ENCODE measurements around the gene CBX8.

Gene CBX8

DNA sequence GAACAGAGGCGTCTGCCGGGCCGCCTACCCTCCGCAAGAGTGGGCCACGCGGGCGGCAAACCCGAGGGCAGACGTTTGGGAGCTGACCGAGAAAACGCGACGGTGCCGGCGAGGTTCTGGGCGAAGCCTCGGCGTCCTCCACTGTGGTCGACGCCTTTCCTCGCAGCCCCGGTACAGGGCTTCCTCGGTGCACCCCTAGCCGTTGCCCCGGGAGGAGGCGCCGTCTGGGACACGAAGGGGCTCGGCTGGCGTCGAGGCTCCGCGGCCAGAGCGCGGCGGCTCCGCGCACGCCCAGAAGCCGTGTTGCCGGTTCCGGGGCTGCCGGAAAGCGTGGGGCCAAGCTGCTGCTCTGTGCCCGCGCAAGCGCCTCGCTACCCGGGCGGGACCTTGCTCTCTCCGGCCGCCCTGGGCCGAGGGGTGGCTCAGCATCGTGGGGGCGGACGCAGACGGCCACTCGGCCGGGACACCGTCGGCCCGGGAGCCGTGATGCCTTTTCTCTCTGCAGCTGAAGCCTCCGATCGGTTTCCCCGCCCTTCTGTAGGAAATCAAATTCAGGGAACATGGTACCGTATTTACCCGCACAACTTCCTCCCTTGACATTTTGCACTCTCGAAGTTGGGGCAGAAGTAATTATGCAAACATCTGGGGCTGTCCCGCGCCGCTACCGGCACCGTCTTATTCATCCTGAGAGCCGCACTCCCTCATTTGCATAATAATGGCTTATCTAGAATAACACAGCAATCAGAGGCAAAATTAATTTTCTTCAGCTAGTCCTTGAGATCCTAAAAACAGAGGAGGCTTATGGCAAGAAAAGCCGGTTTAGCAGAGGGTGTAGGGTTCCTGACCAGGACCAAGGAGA, 7.3 kb upstream of the CBX8 start:
- no peak for DNase-seq

GRCh38 chr17:79803421-79803996, 6.6 kb upstream of the CBX8 start:
- no peak for DNase-seq

GRCh38 chr17:79802736-79803420, 6.0 kb upstream of the CBX8 start:
- DNase-seq, result no peak

DNA sequence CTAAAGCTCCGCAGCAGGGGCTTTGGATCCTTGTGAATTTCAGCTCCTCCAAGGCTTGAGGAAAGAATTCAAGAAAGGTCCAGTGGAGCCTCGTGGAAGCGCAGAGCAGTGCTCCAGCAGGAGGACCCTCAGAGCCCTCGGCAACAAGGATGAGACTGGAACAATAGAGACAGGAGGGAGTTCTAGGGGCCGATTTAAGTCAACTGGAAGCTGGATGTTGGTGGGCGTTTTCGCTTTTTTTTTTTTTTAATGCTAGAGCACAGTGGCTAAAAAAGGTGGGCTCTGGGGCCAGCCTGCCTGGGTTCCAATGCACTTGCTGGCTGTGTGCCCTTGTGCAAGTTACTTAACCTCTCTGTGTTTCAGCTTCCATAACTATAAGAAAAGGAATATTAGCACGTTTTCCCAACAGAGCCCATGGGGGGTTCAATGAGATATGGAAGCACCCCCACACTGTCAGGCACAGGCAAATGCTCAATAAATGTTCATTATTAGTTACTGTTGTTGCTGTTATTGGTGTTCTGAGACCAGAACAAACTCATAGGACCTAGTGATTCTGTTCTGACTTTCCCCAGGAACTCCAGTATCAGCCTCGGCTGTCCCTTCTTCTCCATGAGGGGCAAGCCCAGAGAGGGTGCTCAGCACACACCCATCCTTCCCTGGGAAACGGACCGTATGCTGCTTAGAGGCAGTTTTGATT, 5.3 kb upstream of the CBX8 start:
- no peak for DNase-seq

DNA sequence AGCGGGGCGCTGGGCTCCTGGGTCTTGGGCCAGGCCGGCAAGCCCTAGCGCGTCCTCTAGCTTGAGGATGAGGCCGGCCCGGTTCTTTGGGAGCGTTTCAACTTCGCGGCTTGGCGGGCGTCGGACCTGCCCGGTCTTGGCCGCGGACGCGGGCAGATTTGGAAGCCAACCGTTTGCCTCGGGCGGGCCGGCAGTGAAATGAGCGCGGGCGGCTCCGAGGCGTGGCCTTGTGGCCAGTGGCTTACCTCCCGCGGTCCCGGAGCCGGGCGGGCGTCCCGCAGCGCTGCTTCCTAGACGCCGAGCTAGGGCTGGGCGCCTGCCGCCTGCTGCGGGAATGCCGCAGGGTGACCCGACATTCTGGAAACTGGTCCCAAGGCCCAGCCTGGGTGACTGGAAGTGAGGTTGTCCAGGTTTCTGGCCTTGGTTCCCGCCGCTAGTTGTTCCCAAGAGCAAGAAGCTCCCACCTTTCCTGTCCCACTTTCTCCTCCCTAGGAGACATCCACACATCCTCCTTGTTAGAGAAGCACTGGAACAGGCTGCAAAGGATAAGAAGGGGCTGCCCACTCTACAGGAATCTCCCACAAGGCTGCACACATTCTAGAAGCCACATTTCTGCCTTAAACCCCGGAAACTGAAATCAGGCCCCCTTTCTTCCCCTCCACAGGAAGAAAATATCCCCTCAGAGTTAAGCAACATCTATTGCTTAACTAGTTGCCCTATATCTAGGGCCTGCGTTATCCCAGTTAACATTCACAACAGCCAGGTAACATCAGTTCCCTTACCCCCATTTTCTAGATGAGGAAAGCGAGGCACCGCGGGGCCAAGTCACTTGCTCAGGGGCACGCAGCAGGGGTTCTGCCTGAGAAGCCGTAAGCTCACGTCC, 4.5 kb upstream of the CBX8 start:
- DNase-seq, result no peak

DNA sequence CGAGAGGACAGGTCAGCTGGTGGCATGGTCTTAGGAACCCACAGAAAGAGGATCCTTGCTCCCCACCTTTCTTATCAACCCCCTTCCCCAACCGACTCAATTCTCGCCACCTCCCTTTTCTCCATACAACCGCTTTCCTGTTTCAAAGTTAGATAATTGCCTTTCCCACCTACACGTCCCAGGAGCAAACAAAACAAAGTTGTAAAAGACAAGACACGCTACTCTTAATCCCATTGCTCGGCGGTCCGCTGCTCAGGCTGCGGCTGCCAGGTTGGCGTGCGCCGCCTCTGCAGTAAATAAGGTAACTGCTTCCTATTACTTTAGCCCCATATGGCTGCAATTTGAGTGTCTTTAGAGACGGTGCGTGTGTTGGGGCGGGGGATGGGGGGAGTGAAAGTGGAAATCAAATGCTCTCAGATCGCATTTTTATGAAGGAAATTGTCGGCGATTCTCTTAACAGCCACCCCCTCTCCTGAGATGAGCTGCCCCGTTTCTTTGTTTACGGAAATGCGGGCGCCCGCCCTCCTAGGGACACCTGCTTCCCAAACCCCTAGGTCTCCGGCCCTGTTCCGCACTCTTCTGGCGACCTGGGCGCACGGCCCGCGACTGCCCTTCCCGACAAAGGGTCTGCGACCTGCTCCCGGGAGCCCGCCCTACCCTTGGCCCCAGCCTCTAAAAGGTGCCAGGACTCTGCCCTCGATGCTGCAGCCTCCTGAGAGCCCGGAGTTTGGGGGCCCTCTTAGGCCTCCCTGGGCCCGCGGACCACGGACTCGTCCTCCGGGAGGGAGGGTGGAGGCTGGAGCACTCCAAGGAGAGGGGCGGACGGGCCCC, 3.7 kb upstream of the CBX8 start:
- no peak for DNase-seq

- DNase-seq, result no peak
Measured at GRCh38 chr17:79799538-79800324, 2.9 kb upstream of the CBX8 start.

- DNase-seq, result no peak
Measured at GRCh38 chr17:79799174-79799537, 2.3 kb upstream of the CBX8 start.

DNA sequence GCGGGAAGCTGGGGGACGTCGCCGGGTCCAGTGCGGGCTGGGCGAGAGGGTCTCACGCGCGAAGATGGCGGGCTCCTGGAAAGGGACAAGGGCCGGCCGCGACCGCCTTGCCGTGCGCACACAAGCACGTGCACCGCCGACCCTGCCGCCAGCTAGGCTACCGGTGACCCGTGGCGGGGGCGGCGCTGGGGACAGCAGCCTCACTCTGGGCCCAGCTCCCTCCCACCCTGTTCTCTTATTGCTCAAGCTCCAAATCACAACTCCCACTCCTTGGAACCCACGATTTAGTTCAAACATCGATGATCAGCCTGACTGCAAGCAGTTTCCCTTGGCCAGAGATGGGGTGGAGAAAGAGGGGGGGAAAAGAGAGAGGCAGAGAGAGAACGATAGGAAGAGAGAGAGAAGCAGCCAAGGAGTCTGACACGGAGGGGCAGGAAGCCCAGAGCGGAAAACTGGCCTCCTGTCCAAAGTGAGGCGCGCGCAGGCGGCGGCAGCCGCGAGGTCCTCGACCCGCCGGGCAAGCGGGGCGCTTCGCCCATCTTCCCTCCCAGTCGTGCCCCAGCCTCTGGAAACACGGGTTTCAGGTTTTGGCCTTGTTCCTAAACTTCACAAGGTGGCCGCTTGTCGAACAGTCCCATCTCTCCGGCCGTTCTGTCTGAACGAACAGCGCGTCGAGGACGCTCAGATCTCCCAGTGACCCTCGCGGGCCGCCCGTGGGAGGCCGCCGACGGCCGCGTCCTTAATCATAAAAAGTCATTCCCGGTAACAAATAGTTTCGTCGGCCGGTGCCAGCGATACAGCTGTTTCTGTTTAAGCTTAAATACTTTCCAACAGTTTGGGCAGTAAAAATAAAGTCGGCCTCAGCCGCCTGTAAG, 1.7 kb upstream of the CBX8 start:
- DNase-seq, result no peak

- DNase-seq, result no peak
Measured at GRCh38 chr17:79797492-79798298, 818 bp upstream of the CBX8 start.

GRCh38 chr17:79796444-79796762, 474 bp downstream of the CBX8 start:
- DNase-seq, result no peak

GRCh38 chr17:79795795-79796443, 958 bp downstream of the CBX8 start:
- no peak for DNase-seq

- no peak for DNase-seq
Measured at GRCh38 chr17:79794659-79795511, 2.0 kb downstream of the CBX8 start.

- DNase-seq, result no peak
Measured at GRCh38 chr17:79793924-79794304, 3.0 kb downstream of the CBX8 start.

GRCh38 chr17:79792984-79793923, 3.6 kb downstream of the CBX8 start:
- DNase-seq, result no peak

DNA sequence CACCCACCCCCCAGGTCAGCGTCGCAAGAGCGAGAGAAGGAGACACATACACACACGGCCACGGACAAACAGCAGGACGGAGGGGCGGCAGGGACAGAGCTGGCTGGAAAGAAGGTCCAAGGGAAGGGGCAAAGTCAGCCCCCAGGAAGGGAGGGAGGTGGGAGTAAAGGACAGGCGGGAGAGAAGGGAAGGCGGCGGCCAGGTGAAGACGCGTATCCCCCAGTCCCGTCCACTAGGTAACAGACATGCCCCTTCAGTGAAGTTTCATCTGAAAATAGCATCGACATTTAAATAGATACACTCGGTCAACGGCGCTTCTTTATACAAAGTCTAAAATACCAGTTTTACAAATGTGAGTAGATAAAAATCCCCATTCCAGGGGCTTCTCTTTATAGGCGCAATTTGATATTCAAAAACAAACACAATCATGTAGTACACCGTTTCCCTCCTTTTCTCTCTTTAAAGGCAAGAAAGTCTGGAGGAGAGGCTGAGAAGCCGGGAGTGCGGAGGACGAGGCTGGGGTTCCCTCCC, 4.5 kb downstream of the CBX8 start:
- no peak for DNase-seq
